Panc1 (cell line): Measurements from ENCODE around the gene GPR15. TPM values are rescaled to one million over a fixed set of nuclear protein-coding genes. Genes with fewer than 3 reads are reported as not detected.

Experiments used
- ATAC-seq: fragments of 200-7000 bp; cut with Tn5 transposase; 2 replicates; pipeline ENCODE4 v1.9.1; 2020; ENCODE audit warnings: mild to moderate bottlenecking, moderate library complexity
- BruUV-seq: library from RNA; stranded (reverse); fragments of 400-500 nt; replicated peaks from 2 replicates; lab custom pipeline; 2021; lab: Mats Ljungman, UMichigan
- CTCF ChIA-PET: fragments of 300-600 bp; sonication (Branson Sonifier 250); formaldehyde crosslinking; loops from one replicate; lab custom pipeline; 2022; ENCODE audit warnings: antibody characterized with exemption; lab: Charles Lee
- POLR2A ChIA-PET: fragments of 300-600 bp; sonication (Branson Sonifier 250); formaldehyde crosslinking; loops from one replicate; lab custom pipeline; 2022; ENCODE audit warnings: antibody characterized with exemption; lab: Charles Lee
- DNase-seq: peaks from one replicate; pipeline ENCODE4 v3.0.0-alpha.2; 2010; ENCODE audit warnings: low read depth, low spot score
- H3K27ac ChIP-seq: 2 replicates; pipeline ENCODE4 v1.5.1; 2011; ENCODE audit warnings: mild to moderate bottlenecking, low read length, inconsistent platforms
- H3K27me3 ChIP-seq: fragments of 200-500 bp; sonication (Bioruptor generic); 2 replicates; pipeline ENCODE4 v1.6.0; 2014; ENCODE audit warnings: low read length, inconsistent platforms; ENCODE audit not compliant: control insufficient read depth, insufficient read depth
- H3K36me3 ChIP-seq: fragments of 200-500 bp; sonication (Bioruptor generic); 2 replicates; pipeline ENCODE4 v1.5.1; 2014; ENCODE audit warnings: inconsistent platforms, mild to moderate bottlenecking, low read length, moderate library complexity; ENCODE audit not compliant: control insufficient read depth, insufficient read depth
- H3K4me1 ChIP-seq: 2 replicates; pipeline ENCODE4 v1.5.1; 2011; ENCODE audit warnings: inconsistent platforms, mild to moderate bottlenecking, low read length, moderate library complexity; ENCODE audit not compliant: control insufficient read depth, insufficient read depth
- H3K4me3 ChIP-seq, 2 experiments: 2 replicates each; pipeline ENCODE4 v1.5.1; 2011 to 2012; ENCODE audit warnings: low read depth in 2 of 2, low read length in 2 of 2, mild to moderate bottlenecking in 2 of 2, inconsistent platforms in 1 of 2, moderate library complexity in 1 of 2
- H3K9me3 ChIP-seq: fragments of 200-500 bp; sonication (Bioruptor generic); 2 replicates; pipeline ENCODE4 v1.5.1; 2014; ENCODE audit warnings: low read depth, mild to moderate bottlenecking, inconsistent platforms, low read length, moderate library complexity; ENCODE audit not compliant: control insufficient read depth, insufficient read depth
- CTCF ChIP-seq: fragments of 450-650 bp; IDR thresholded peaks from 2 replicates; pipeline ENCODE4 v1.5.1; 2017; ENCODE audit warnings: mild to moderate bottlenecking
- POLR2AphosphoS5 ChIP-seq: IDR thresholded peaks from 2 replicates; pipeline ENCODE4 v1.6.1; 2012; ENCODE audit warnings: mild to moderate bottlenecking, low read depth, low read length, moderate library complexity
- REST ChIP-seq, 2 experiments: IDR thresholded peaks; 2 replicates each; pipeline ENCODE4 v1.6.1; 2011 to 2012; ENCODE audit warnings: low read depth in 2 of 2, control low read depth in 1 of 2, low read length in 1 of 2, mild to moderate bottlenecking in 1 of 2, moderate library complexity in 1 of 2; ENCODE audit not compliant: insufficient read depth in 1 of 2
- SIN3A ChIP-seq: IDR thresholded peaks from 2 replicates; pipeline ENCODE4 v1.6.1; 2012; ENCODE audit warnings: low read depth, mild to moderate bottlenecking, low read length, moderate library complexity, borderline replicate concordance; ENCODE audit not compliant: insufficient read depth
- TCF7L2 ChIP-seq: IDR thresholded peaks from 2 replicates; pipeline ENCODE4 v1.6.1; 2011; ENCODE audit warnings: mild to moderate bottlenecking, low read depth, low read length, inconsistent platforms
- in situ Hi-C: cut with HindIII; loops from 2 replicates; pipeline ENCODE4 v1.10.0; 2016; ENCODE audit warnings: low sequenced_read_pairs, low pct_unique_long_range_greater_than_20kb
- intact Hi-C: fragments of 100-400 bp; cut with micrococcal nuclease; formaldehyde crosslinking; loops from one replicate; pipeline ENCODE4 v1.10.0; 2022; ENCODE audit not compliant: unreplicated experiment
- total RNA-seq: library from RNA; stranded (reverse); gene quantifications from one replicate; pipeline ENCODE4 v1.2.1, GENCODE V29; 2021; ENCODE audit not compliant: unreplicated experiment

GPR15 gene
- total RNA-seq, 1 experiment from 2014 or later, result not detected

- in situ Hi-C loops (no loop called here), intact Hi-C loops (no loop called here)
- DNase-seq (no peak), ATAC-seq (no peak)
- CTCF ChIA-PET, result no interaction called here
- no peaks in the 10 kb centered on the region for H3K36me3 ChIP-seq
- no peaks in the 10 kb centered on the region for H3K4me1 ChIP-seq
- no peak overlapping the region for H3K27ac ChIP-seq
- BruUV-seq, result no TSS peak
- POLR2A ChIA-PET, result no interaction called here
- no peak overlapping the region for H3K4me3 ChIP-seq
- no peak for TF ChIP-seq TCF7L2
- TF ChIP-seq SIN3A, result no peak
- TF ChIP-seq CTCF, result no peak
- TF ChIP-seq POLR2AphosphoS5, result no peak
- TF ChIP-seq REST (IDR thresholded peaks at IDR 0.05; ENCODE audit: insufficient read depth in 1 of 2, low read depth in 2 of 2, low read length in 1 of 2), result no peak
- H3K9me3 ChIP-seq, result no peaks in the 10 kb centered on the region
- peaks cover 7% of the 10 kb centered on the region; the same call in 1 of the 2 replicates for H3K27me3 ChIP-seq
These were observed 30.1 kb downstream of the GPR15 start for GRCh38 chr3:98561727-98562521.

GRCh38 chr3:98563661-98564281 is 32.0 kb downstream of the GPR15 start:
- no TSS peak for BruUV-seq
- intact Hi-C loops, result no loop called here
- H3K27ac ChIP-seq, result no peak overlapping the region
- TF ChIP-seq SIN3A (no peak), TCF7L2 (no peak), REST (IDR thresholded peaks at IDR 0.05; ENCODE audit: insufficient read depth in 1 of 2, low read depth in 2 of 2, low read length in 1 of 2) (no peak), CTCF (no peak), POLR2AphosphoS5 (no peak)
- ChIA-PET CTCF (no interaction called here), POLR2A (interaction anchor here (0.6 kb wide), 1 partner anchor 267 kb away, joined by 3 read pairs; no protein-coding TSS in a partner anchor)
- ATAC-seq (no peak), DNase-seq (peak; percentile 17)
- peaks cover 4% of the 10 kb centered on the region; the same call in 1 of the 2 replicates for H3K27me3 ChIP-seq
- no peaks in the 10 kb centered on the region for H3K9me3 ChIP-seq
- H3K4me3 ChIP-seq, result no peak overlapping the region
- in situ Hi-C loops, result no loop called here
- no peaks in the 10 kb centered on the region for H3K36me3 ChIP-seq
- H3K4me1 ChIP-seq, result no peaks in the 10 kb centered on the region
